OCI-LY7 (cell line): ENCODE results near the gene ITGAD. TPM values are rescaled to one million over a fixed set of nuclear protein-coding genes. Genes with fewer than 3 reads are reported as not detected.

Experiments used
- BruUV-seq: library from RNA; stranded (reverse); fragments of 400-500 nt; replicated peaks from 2 replicates; lab custom pipeline; 2021; lab: Mats Ljungman, UMichigan
- CTCF ChIA-PET: fragments of 300-600 bp; sonication (Branson Sonifier 250); formaldehyde crosslinking; loops from one replicate; lab custom pipeline; 2022; ENCODE audit warnings: antibody characterized with exemption; ENCODE audit not compliant: unreplicated experiment; lab: Charles Lee
- POLR2A ChIA-PET: fragments of 300-600 bp; sonication (Branson Sonifier 250); formaldehyde crosslinking; loops from one replicate; lab custom pipeline; 2022; ENCODE audit warnings: antibody characterized with exemption; lab: Charles Lee
- DNase-seq: peaks from one replicate; pipeline ENCODE4 v3.0.0-alpha.2; 2015; ENCODE audit warnings: low spot score
- H2AFZ ChIP-seq: fragments of 200-600 bp; sonication (generic), shearing (Covaris generic); 2 replicates; pipeline ENCODE4 v1.6.1; 2014; ENCODE audit warnings: mild to moderate bottlenecking, antibody characterized with exemption, low read length, moderate library complexity
- H3K27ac ChIP-seq: fragments of 200-600 bp; sonication (generic); 2 replicates; pipeline ENCODE4 v1.5.1; 2014; ENCODE audit warnings: mixed run types, low read depth, mild to moderate bottlenecking, moderate library complexity, low read length, inconsistent platforms; ENCODE audit not compliant: poor library complexity, severe bottlenecking
- H3K36me3 ChIP-seq: fragments of 200-600 bp; sonication (generic); 2 replicates; pipeline ENCODE4 v1.6.1; 2014; ENCODE audit warnings: mild to moderate bottlenecking, antibody characterized with exemption, low read length, moderate library complexity, mixed read lengths; ENCODE audit not compliant: insufficient read depth
- H3K4me1 ChIP-seq: fragments of 200-600 bp; sonication (generic); 2 replicates; pipeline ENCODE4 v1.5.1; 2014; ENCODE audit warnings: mild to moderate bottlenecking, low read length; ENCODE audit not compliant: insufficient read depth, poor library complexity, severe bottlenecking
- H3K4me2 ChIP-seq: fragments of 200-600 bp; sonication (generic); 2 replicates; pipeline ENCODE4 v1.6.1; 2014; ENCODE audit warnings: mild to moderate bottlenecking, low read length
- H3K4me3 ChIP-seq: fragments of 200-600 bp; sonication (generic); 2 replicates; pipeline ENCODE4 v1.5.1; 2014; ENCODE audit warnings: mild to moderate bottlenecking, low read depth, low read length; ENCODE audit not compliant: poor library complexity, severe bottlenecking
- H3K79me2 ChIP-seq: fragments of 200-600 bp; sonication (generic); 2 replicates; pipeline ENCODE4 v1.6.1; 2016; ENCODE audit warnings: low read depth, mild to moderate bottlenecking, low read length, moderate library complexity, mixed read lengths; ENCODE audit not compliant: insufficient read depth
- H3K9me2 ChIP-seq: fragments of 200-600 bp; sonication (generic); 2 replicates; pipeline ENCODE4 v1.6.1; 2016; ENCODE audit warnings: mild to moderate bottlenecking, low read length, mixed read lengths; ENCODE audit not compliant: insufficient read depth
- H3K9me3 ChIP-seq: fragments of 200-600 bp; sonication (generic); 2 replicates; pipeline ENCODE4 v1.6.1; 2014; ENCODE audit warnings: mild to moderate bottlenecking, mixed run types, low read length, mixed read lengths
- H4K20me1 ChIP-seq: fragments of 200-600 bp; sonication (generic); 2 replicates; pipeline ENCODE4 v1.6.1; 2014; ENCODE audit warnings: mild to moderate bottlenecking, antibody characterized with exemption, low read length, moderate library complexity, mixed read lengths; ENCODE audit not compliant: insufficient read depth
- EZH2phosphoT487 ChIP-seq: fragments of 200-600 bp; sonication (generic); IDR thresholded peaks from 2 replicates; pipeline ENCODE4 v1.6.1; 2018; ENCODE audit warnings: low read depth, borderline replicate concordance, mild to moderate bottlenecking, mixed run types, antibody characterized with exemption, low read length, moderate library complexity, mixed read lengths
- intact Hi-C: fragments of 100-400 bp; cut with micrococcal nuclease; formaldehyde crosslinking; loops from one replicate; pipeline ENCODE4 v1.10.0; 2022; ENCODE audit not compliant: unreplicated experiment
- total RNA-seq, 2 experiments: library from RNA; depleted of rRNA in 1 of 2; stranded (reverse); fragments of >200 nt in 1 of 2; shearing (Covaris generic) in 1 of 2; gene quantifications; 2 replicates each; pipeline ENCODE4 v1.2.3, GENCODE V29; 2014 to 2022
- TF ChIP-seq, protein P1 (sequence below): fragments of 200-600 bp; sonication (generic); conservative IDR thresholded peaks from 2 replicates; pipeline ENCODE4 v1.5.1; 2014; ENCODE audit warnings: mild to moderate bottlenecking, antibody characterized with exemption, low read length, moderate library complexity, mixed read lengths

Gene ITGAD
- total RNA-seq, 2 experiments from 2014 or later, result not detected

DNA sequence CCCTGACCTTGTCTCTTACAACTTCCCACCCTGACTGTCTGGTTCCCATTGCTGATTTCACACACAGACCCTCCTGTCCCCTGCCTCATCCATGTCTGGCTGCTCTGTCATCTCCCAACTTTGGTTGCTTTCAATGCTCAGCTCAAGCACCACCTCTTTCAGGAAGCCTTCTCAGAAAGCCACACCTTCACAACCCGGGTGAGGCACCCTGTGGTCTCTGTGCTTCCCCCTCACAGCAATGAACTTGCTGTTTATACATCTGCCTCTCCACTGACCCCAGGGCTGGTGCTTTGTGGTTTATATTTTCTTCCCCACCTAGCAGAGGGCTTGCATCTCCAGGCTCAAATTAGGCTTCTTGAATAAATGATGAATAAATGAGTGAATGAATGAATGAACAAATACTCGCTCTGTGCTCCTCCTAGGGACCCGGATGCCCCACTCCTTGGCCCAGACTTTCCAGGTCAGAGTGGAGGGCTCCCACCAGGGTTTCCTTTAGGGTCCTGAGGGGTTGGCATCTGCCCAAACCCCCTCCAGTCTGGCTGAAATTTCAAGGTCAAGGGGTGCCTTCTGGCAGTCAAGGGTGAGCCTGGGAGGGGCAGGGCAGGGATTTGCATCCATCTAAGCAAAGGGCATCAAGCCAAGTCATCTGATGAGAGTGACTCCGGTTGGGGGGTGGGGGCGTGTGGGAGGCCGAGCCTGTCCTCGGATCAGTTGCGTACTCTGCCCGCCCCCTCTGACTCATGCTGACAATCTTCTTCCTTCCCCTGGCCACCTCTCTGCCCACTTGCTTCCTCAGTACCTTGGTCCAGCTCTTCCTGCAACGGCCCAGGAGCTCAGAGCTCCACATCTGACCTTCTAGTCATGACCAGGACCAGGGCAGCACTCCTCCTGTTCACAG lies 38.5 kb upstream of the ITGAD start, which contains the start of gene ITGAX:
Gene ITGAX, plus strand, starts transcription at position 783 of the 898 bp plus-strand sequence. Its CDS starts 79 bp downstream, at position 862.
- no peaks in the 10 kb centered on the region for H3K9me3 ChIP-seq
- no peak for DNase-seq
- BruUV-seq, result no TSS peak
- H4K20me1 ChIP-seq, result no peaks in the 10 kb centered on the region
- peaks cover 6% of the 10 kb centered on the region for H3K4me1 ChIP-seq
- POLR2A ChIA-PET, result no interaction called here
- no peak within 1 kb of the TSS for H2AFZ ChIP-seq
- H3K79me2 ChIP-seq, result no peaks in the 10 kb centered on the region
- no peak within 1 kb of the TSS for H3K4me3 ChIP-seq
- H3K4me2 ChIP-seq, result no peak within 1 kb of the TSS
- no peaks in the 10 kb centered on the region for H3K36me3 ChIP-seq
- CTCF ChIA-PET, result no interaction called here
- TF ChIP-seq EZH2phosphoT487, result no peak
- TF ChIP-seq, protein P1, sequence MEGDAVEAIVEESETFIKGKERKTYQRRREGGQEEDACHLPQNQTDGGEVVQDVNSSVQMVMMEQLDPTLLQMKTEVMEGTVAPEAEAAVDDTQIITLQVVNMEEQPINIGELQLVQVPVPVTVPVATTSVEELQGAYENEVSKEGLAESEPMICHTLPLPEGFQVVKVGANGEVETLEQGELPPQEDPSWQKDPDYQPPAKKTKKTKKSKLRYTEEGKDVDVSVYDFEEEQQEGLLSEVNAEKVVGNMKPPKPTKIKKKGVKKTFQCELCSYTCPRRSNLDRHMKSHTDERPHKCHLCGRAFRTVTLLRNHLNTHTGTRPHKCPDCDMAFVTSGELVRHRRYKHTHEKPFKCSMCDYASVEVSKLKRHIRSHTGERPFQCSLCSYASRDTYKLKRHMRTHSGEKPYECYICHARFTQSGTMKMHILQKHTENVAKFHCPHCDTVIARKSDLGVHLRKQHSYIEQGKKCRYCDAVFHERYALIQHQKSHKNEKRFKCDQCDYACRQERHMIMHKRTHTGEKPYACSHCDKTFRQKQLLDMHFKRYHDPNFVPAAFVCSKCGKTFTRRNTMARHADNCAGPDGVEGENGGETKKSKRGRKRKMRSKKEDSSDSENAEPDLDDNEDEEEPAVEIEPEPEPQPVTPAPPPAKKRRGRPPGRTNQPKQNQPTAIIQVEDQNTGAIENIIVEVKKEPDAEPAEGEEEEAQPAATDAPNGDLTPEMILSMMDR, result no peak
- no peaks in the 10 kb centered on the region for H3K9me2 ChIP-seq
- intact Hi-C loops, result no loop called here
- no peak within 1 kb of the TSS for H3K27ac ChIP-seq

DNA sequence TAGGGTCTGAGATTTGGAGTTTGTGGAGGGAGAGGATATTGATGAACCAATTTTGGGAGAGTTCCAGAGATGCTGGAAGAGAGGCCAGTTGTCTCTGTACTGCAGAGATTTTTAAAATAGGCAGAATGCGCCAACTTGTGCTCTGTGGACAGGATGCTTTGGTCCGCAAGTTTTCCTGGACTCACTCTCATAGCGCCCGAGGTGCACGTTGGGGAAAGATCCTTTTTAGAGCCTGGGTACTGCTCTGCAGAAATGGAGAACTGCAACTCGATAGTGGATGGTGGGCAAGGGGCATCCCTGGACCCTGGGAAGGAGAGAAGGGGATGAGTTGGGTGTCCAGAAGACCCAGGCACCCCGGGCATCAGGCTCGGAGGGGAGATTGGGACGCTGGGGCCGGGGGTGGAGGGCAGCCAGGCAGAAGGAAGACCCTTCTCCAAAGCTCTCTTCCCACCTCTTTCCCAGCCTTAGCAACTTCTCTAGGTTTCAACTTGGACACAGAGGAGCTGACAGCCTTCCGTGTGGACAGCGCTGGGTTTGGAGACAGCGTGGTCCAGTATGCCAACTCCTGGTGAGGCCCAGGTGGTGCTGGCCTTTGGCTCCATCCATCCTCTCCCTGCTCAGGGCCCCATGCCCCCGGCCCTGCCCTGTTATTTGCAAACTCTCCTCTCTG lies 37.6 kb upstream of the ITGAD start:
- BruUV-seq, result no TSS peak
- CTCF ChIA-PET, result no interaction called here
- TF ChIP-seq, protein P1, result no peak
- no peak for TF ChIP-seq EZH2phosphoT487
- H3K79me2 ChIP-seq, result no peaks in the 10 kb centered on the region
- intact Hi-C loops, result no loop called here
- H3K4me1 ChIP-seq, result peaks cover 6% of the 10 kb centered on the region
- POLR2A ChIA-PET, result no interaction called here
- DNase-seq, result no peak
- no peak overlapping the region for H3K4me3 ChIP-seq
- H3K9me2 ChIP-seq, result no peaks in the 10 kb centered on the region
- no peak overlapping the region for H3K27ac ChIP-seq
- no peaks in the 10 kb centered on the region for H3K9me3 ChIP-seq
- H4K20me1 ChIP-seq, result no peaks in the 10 kb centered on the region
- no peak overlapping the region for H3K4me2 ChIP-seq
- no peak overlapping the region for H2AFZ ChIP-seq
- H3K36me3 ChIP-seq, result no peaks in the 10 kb centered on the region
